Glutamatergic neuron (in vitro differentiated cells): ENCODE data around the gene MGST2. TPM values are rescaled to one million over a fixed set of nuclear protein-coding genes. Genes with fewer than 3 reads are reported as not detected.

ENCODE experiments used
- DNase-seq: peaks from one replicate; pipeline ENCODE4 v3.0.0; 2022
- H3K27ac Mint-ChIP-seq: one replicate; pipeline ENCODE4 v1.8.0; 2020; ENCODE audit warnings: mild to moderate bottlenecking, mixed read lengths, inconsistent platforms; ENCODE audit not compliant: unreplicated experiment
- H3K27me3 Mint-ChIP-seq: one replicate; pipeline ENCODE4 v1.8.0; 2020; ENCODE audit warnings: mild to moderate bottlenecking, moderate library complexity, mixed read lengths, inconsistent platforms; ENCODE audit not compliant: unreplicated experiment
- H3K36me3 Mint-ChIP-seq: one replicate; pipeline ENCODE4 v1.8.0; 2020; ENCODE audit warnings: mild to moderate bottlenecking, mixed read lengths, inconsistent platforms; ENCODE audit not compliant: unreplicated experiment
- H3K4me1 Mint-ChIP-seq: one replicate; pipeline ENCODE4 v1.8.0; 2020; ENCODE audit warnings: mild to moderate bottlenecking, low read depth, mixed read lengths, inconsistent platforms; ENCODE audit not compliant: unreplicated experiment
- H3K4me3 Mint-ChIP-seq: one replicate; pipeline ENCODE4 v1.8.0; 2020; ENCODE audit warnings: mild to moderate bottlenecking, mixed read lengths, inconsistent platforms; ENCODE audit not compliant: unreplicated experiment
- H3K9me3 Mint-ChIP-seq: one replicate; pipeline ENCODE4 v1.8.0; 2020; ENCODE audit warnings: mild to moderate bottlenecking, moderate library complexity, mixed read lengths, inconsistent platforms; ENCODE audit not compliant: unreplicated experiment
- CTCF ChIP-seq: fragments of 200-600 bp; sonication (generic); IDR thresholded peaks from one replicate; pipeline ENCODE4 v1.5.0; 2021; ENCODE audit not compliant: partially characterized antibody, unreplicated experiment
- total RNA-seq: library from RNA; stranded (reverse); fragmentation: NEBNext Ultra II Directional; extraction: Animal tissue kit (Norgen Biotek cat#: 25700); gene quantifications from one replicate; pipeline ENCODE4 v1.2.1, GENCODE V29; 2021; ENCODE audit not compliant: unreplicated experiment

Gene MGST2
- total RNA-seq, 1 donor from 2014 or later, result 6.9 TPM

GRCh38 chr4:139738846-139739613, 73.4 kb downstream of the MGST2 start:
- H3K27me3 Mint-ChIP-seq, result peaks cover 19% of the 10 kb centered on the region
- H3K27ac Mint-ChIP-seq, result no peak overlapping the region
- H3K4me1 Mint-ChIP-seq, result peaks cover 55% of the 10 kb centered on the region
- H3K36me3 Mint-ChIP-seq, result no peaks in the 10 kb centered on the region
- peaks cover 34% of the 10 kb centered on the region for H3K9me3 Mint-ChIP-seq
- H3K4me3 Mint-ChIP-seq, result peak overlapping the region; percentile 44
- no peak for DNase-seq
- no peak for TF ChIP-seq CTCF

DNA sequence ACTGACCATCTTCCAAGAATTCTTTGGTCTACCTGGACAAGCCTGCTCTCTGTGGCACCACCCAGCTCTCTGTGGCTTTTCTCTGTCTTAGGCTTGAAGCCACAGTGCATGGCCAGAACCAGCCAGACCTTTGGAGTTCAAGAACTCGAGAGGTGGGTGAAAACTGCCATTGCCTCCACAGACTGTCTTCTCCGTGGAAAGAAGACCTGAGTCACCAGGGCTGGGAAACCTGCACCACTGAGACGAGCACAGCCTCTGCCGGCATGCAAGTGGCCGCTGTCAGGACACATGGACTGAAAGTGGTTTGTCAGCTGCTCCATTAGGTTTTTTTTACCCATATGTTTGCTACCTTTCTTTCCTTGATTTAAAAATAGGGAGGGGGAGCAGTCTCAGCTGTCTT, 74.5 kb downstream of the MGST2 start:
- Mint-ChIP-seq H3K4me1 (peaks cover 58% of the 10 kb centered on the region), H3K9me3 (peaks cover 25% of the 10 kb centered on the region), H3K36me3 (no peaks in the 10 kb centered on the region), H3K27ac (peak overlapping the region; percentile 84), H3K4me3 (peak overlapping the region; percentile 36), H3K27me3 (peaks cover 9% of the 10 kb centered on the region)
- TF ChIP-seq CTCF, result no peak
- DNase-seq, result no peak

- TF ChIP-seq CTCF, result no peak
- H3K4me1 Mint-ChIP-seq, result peaks cover 59% of the 10 kb centered on the region
- peak overlapping the region; percentile 36 for H3K4me3 Mint-ChIP-seq
- H3K27ac Mint-ChIP-seq, result peak overlapping the region; percentile 84
- peaks cover 24% of the 10 kb centered on the region for H3K9me3 Mint-ChIP-seq
- no peak for DNase-seq
- H3K27me3 Mint-ChIP-seq, result peaks cover 8% of the 10 kb centered on the region
- H3K36me3 Mint-ChIP-seq, result no peaks in the 10 kb centered on the region
Observed at GRCh38 chr4:139740531-139741041, 75.0 kb downstream of the MGST2 start.

DNA sequence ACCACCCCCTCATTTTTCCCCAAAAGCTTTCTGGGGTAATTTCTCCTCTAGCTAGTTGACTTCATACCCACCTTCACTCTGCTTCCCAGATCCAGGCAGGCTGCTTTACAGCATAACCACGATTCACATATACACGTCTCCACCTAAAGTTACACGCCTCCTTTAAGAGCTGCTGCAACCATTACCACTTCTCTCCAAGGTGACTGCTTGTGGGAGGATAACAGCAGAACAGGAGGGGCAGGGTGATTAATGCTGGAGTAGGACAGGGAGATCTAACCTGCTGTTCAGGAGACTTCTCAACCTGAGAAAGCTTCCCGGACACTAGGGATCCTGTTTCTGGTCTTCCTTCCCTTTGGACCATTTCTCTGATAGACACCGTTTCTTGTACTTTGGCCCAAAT, 77.4 kb downstream of the MGST2 start:
- H3K4me3 Mint-ChIP-seq, result no peak overlapping the region
- no peak for TF ChIP-seq CTCF
- H3K4me1 Mint-ChIP-seq, result peaks cover 49% of the 10 kb centered on the region
- H3K27me3 Mint-ChIP-seq, result peaks cover 5% of the 10 kb centered on the region
- peaks cover 15% of the 10 kb centered on the region for H3K9me3 Mint-ChIP-seq
- H3K27ac Mint-ChIP-seq, result peak overlapping the region; percentile 34
- no peak for DNase-seq
- H3K36me3 Mint-ChIP-seq, result no peaks in the 10 kb centered on the region

GRCh38 chr4:139744232-139744631, 78.6 kb downstream of the MGST2 start:
- TF ChIP-seq CTCF, result no peak
- DNase-seq, result no peak
- Mint-ChIP-seq H3K9me3 (peaks cover 15% of the 10 kb centered on the region), H3K4me3 (no peak overlapping the region), H3K4me1 (peaks cover 47% of the 10 kb centered on the region), H3K36me3 (no peaks in the 10 kb centered on the region), H3K27ac (peak overlapping the region; percentile 59), H3K27me3 (peaks cover 5% of the 10 kb centered on the region)
